Stomach (tissue), 9 donors: ENCODE measurements around the gene DCHS2. TPM values are rescaled to one million over a fixed set of nuclear protein-coding genes. Genes with fewer than 3 reads are reported as not detected.

Experiments used
- DNase-seq, 2 donors: peaks; one replicate each; pipeline versions ENCODE4 v3.0.0 to v3.0.0-alpha.2; 2013 to 2019
- H3K27ac ChIP-seq, 5 donors: fragments of 200-600 bp in 4 of 5; sonication (generic) in 4 of 5; one replicate each; pipeline ENCODE4 v1.5.1; 2013 to 2019; ENCODE audit warnings: mild to moderate bottlenecking in 1 of 5, moderate library complexity in 1 of 5
- H3K27me3 ChIP-seq, 3 donors: fragments of 200-600 bp; sonication (generic); one replicate each; pipeline ENCODE4 v1.5.1; 2017 to 2019; ENCODE audit warnings: mixed run types in 1 of 3
- H3K36me3 ChIP-seq, 4 donors: fragments of 200-600 bp; sonication (generic); 1 replicate in 3 of 4; 2 replicates in 1 of 4; pipeline ENCODE4 v1.5.1; 2016 to 2019
- H3K4me1 ChIP-seq, 4 donors: fragments of 200-600 bp; sonication (generic); one replicate each; pipeline ENCODE4 v1.5.1; 2016 to 2019
- H3K4me3 ChIP-seq, 4 donors: fragments of 200-600 bp; sonication (generic) in 3 of 4; one replicate each; pipeline ENCODE4 v1.5.1; 2016 to 2019; ENCODE audit warnings: mild to moderate bottlenecking in 1 of 4
- H3K9me3 ChIP-seq, 4 donors: fragments of 200-600 bp; sonication (generic); one replicate each; pipeline ENCODE4 v1.5.1; 2016 to 2019
- EP300 ChIP-seq: sonication (generic); formaldehyde crosslinking; IDR thresholded peaks from one replicate; pipeline ENCODE4 v1.6.1; 2017; ENCODE audit warnings: antibody characterized with exemption
- POLR2A ChIP-seq, 4 donors: fragments of 450-650 bp; IDR thresholded peaks; one replicate each; pipeline ENCODE4 v1.6.1; 2016; ENCODE audit warnings: antibody characterized with exemption in 4 of 4, control low read depth in 2 of 4, mild to moderate bottlenecking in 1 of 4, moderate library complexity in 1 of 4
- POLR2AphosphoS5 ChIP-seq, 3 donors: sonication (generic); formaldehyde crosslinking; IDR thresholded peaks; one replicate each; pipeline ENCODE4 v1.6.1; 2016; ENCODE audit warnings: antibody characterized with exemption in 3 of 3
- WGBS, 5 donors: extraction: QIAGEN DNeasy Blood & Tissue Kit in 3 of 5; methylation state at CpG; one replicate each; pipeline versions ENCODE4 v1.1.5 to v1.1.7; 2013 to 2018; 5-methylcytosine and 5-hydroxymethylcytosine counted together
- intact Hi-C: fragments of 100-400 bp; cut with DNase I; formaldehyde crosslinking; loops from one replicate; pipeline ENCODE4 v1.15.1; 2023; ENCODE audit warnings: low total_unique reads
- polyA plus RNA-seq, 3 donors: library from polyadenylated mRNA; stranded (reverse); fragments of 200-250 nt; gene quantifications; one replicate each; pipeline ENCODE4 v1.2.3, GENCODE V29; 2013
- total RNA-seq, 5 donors: library from RNA; depleted of rRNA; stranded (reverse); fragments of >200 nt; gene quantifications; one replicate each; pipeline versions ENCODE4 v1.1.0 to v1.2.3, GENCODE V29; 2014 to 2016
- TF ChIP-seq, protein P1 (sequence below), 7 experiments: fragments of 450-650 bp in 4 of 7; fragments of 200-600 bp in 3 of 7; sonication (generic) in 3 of 7; IDR thresholded peaks; one replicate each; pipeline ENCODE4 v1.5.1; 2016 to 2019; ENCODE audit warnings: antibody characterized with exemption in 7 of 7, control low read depth in 2 of 7, mild to moderate bottlenecking in 1 of 7
- donor health status: healthy with polysubstance abuse.
- donor health status: Bipolar disorder and iron deficiency.
- donor health status: healthy.

The DCHS2 gene
- total and polyA plus RNA-seq, 8 donors, result 0.30 to 9.7 (median 1.5) TPM; not detected in 2

DNA sequence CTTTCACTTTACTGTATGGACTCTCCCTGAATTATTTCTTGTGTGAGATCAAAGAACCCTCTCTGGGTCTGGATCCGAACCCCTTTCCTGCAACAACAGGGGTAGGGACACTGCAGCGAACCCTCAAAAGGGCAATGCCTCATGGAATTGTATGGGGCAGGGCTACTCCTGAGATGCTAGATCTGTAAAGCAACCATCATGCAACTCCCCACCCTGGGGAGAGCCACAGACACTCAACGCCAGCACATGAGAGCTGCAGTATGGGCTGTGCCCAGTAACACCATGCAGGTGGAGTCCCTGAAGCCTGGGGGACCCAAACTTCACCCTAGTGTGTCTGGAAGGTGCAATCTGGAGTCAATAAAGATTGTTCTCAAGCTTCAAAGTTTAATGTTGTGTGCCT lies 304.7 kb downstream of the DCHS2 start:
- TF ChIP-seq, protein P1, sequence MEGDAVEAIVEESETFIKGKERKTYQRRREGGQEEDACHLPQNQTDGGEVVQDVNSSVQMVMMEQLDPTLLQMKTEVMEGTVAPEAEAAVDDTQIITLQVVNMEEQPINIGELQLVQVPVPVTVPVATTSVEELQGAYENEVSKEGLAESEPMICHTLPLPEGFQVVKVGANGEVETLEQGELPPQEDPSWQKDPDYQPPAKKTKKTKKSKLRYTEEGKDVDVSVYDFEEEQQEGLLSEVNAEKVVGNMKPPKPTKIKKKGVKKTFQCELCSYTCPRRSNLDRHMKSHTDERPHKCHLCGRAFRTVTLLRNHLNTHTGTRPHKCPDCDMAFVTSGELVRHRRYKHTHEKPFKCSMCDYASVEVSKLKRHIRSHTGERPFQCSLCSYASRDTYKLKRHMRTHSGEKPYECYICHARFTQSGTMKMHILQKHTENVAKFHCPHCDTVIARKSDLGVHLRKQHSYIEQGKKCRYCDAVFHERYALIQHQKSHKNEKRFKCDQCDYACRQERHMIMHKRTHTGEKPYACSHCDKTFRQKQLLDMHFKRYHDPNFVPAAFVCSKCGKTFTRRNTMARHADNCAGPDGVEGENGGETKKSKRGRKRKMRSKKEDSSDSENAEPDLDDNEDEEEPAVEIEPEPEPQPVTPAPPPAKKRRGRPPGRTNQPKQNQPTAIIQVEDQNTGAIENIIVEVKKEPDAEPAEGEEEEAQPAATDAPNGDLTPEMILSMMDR (IDR thresholded peaks at IDR 0.05), result no peak
- TF ChIP-seq POLR2AphosphoS5 (IDR thresholded peaks at IDR 0.05) (no peak), POLR2A (IDR thresholded peaks at IDR 0.05) (no peak), EP300 (no peak)
- H3K27ac ChIP-seq, result no peak overlapping the region
- H3K4me3 ChIP-seq, result no peak overlapping the region
- no peak for DNase-seq
- no peaks in the 10 kb centered on the region for H3K4me1 ChIP-seq
- 79 to 89% (median 87%) methylated on average over 3 of the region's 3 CpGs for WGBS, 5 donors
- H3K27me3 ChIP-seq, result no peaks in the 10 kb centered on the region
- no peaks in the 10 kb centered on the region for H3K36me3 ChIP-seq
- intact Hi-C loops, result no loop called here
- H3K9me3 ChIP-seq, result no peaks in the 10 kb centered on the region

DNA sequence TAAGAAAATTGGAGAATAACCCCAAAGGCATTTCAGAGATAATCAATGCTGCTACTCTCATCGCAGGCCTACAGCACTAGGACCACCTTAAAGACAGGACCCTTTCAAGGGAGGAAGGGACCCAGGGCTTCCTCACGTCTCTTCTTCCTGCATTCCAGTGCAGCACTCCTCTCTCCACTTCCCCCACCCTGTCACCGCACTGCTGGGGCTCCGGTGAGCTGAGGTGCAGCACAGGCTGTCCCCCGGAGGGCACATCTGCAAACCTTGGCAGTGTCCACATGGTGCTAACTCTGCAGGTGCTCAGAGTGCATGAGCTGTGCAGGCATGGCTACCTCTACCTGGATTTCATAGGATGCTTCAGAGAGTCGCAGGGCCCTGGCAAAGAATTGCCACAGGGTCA lies 305.6 kb downstream of the DCHS2 start:
- no peaks in the 10 kb centered on the region for H3K27me3 ChIP-seq
- intact Hi-C loops, result no loop called here
- H3K4me1 ChIP-seq, result no peaks in the 10 kb centered on the region
- H3K9me3 ChIP-seq, result no peaks in the 10 kb centered on the region
- no peak overlapping the region for H3K27ac ChIP-seq
- H3K36me3 ChIP-seq, result no peaks in the 10 kb centered on the region
- DNase-seq, result no peak
- TF ChIP-seq POLR2A (IDR thresholded peaks at IDR 0.05) (no peak), EP300 (no peak), POLR2AphosphoS5 (IDR thresholded peaks at IDR 0.05) (no peak)
- TF ChIP-seq, protein P1 (IDR thresholded peaks at IDR 0.05), result no peak
- no peak overlapping the region for H3K4me3 ChIP-seq
- WGBS, 5 donors, result 60 to 80% (median 72%) methylated on average over 5 to 6 of the region's 6 CpGs

DNA sequence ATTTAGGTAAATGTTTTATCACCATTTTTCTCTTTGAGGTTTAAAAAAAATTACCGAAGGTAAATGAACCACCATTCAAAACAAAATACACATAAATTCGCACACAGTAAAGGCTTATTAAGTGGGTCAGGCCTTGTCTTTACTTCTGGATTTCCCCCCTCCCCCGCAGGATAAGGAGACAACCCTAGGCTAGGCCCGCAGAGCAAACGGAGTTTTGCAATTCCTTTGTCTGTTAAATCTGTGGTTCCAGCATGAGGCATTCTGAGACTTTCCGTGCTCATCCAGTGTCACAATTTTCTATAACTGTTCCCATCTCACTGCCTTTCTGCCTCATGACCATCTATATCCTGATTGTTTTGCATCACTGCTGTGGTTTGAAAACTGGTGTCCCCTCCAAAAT lies 307.4 kb downstream of the DCHS2 start:
- intact Hi-C loops, result no loop called here
- H3K4me3 ChIP-seq, result no peak overlapping the region
- H3K27ac ChIP-seq, result no peak overlapping the region
- WGBS, 5 donors, result 63 to 83% (median 68%) methylated on average over 6 of the region's 6 CpGs
- no peaks in the 10 kb centered on the region for H3K27me3 ChIP-seq
- H3K4me1 ChIP-seq, result no peaks in the 10 kb centered on the region
- TF ChIP-seq POLR2A (IDR thresholded peaks at IDR 0.05) (no peak), POLR2AphosphoS5 (IDR thresholded peaks at IDR 0.05) (no peak), EP300 (no peak)
- TF ChIP-seq, protein P1 (IDR thresholded peaks at IDR 0.05), result no peak
- DNase-seq, result no peak
- H3K36me3 ChIP-seq, result no peaks in the 10 kb centered on the region
- H3K9me3 ChIP-seq, result no peaks in the 10 kb centered on the region

DNA sequence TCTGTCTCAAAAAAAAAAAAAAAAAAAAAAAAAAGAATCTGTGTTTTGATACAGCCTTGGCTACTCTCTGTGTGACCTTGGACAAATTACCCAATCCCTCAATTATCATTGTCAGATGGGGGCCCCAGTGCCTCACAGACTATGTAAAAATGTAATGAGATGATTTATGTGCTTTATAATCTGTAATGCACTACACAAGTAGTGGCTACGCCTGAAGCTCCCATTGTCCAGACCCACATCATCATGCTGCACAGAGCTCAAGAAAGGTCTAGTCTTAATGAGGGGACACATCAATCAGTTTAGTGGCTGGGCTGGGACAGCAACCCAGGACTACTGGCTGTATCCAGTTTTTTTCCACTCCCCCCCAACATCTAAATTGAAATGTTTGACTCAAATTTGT lies 308.3 kb downstream of the DCHS2 start:
- no peaks in the 10 kb centered on the region for H3K9me3 ChIP-seq
- intact Hi-C loops, result no loop called here
- WGBS, 5 donors, result 90 to 97% (median 94%) methylated on average over 1 of the region's 1 CpG
- no peak overlapping the region for H3K4me3 ChIP-seq
- H3K4me1 ChIP-seq, result no peaks in the 10 kb centered on the region
- no peak overlapping the region for H3K27ac ChIP-seq
- H3K36me3 ChIP-seq, result no peaks in the 10 kb centered on the region
- no peak for DNase-seq
- TF ChIP-seq EP300 (no peak), POLR2AphosphoS5 (IDR thresholded peaks at IDR 0.05) (no peak), POLR2A (IDR thresholded peaks at IDR 0.05) (no peak)
- TF ChIP-seq, protein P1 (IDR thresholded peaks at IDR 0.05), result no peak
- H3K27me3 ChIP-seq, result no peaks in the 10 kb centered on the region

Other genes starting within 250 kb of the DCHS2 start
- 10 to 100 TPM in 4 of 5 donors, 1 to 10 TPM in 1; 1.2 to 52.5 (median 45.5) TPM for gene PLRG1, start 58.6 kb upstream of the DCHS2 start, total RNA-seq
- 10 to 100 TPM; 22.5 to 43.8 (median 40.9) TPM for gene PLRG1, start 58.6 kb upstream of the DCHS2 start, polyA plus RNA-seq
- 10 to 100 TPM in 1 of 5 donors, 1 to 10 TPM in 1, not detected in 3; 6.2 to 22.8 TPM for gene FGB, start 71.2 kb upstream of the DCHS2 start, total RNA-seq
- under 1 TPM in 1 of 3 donors, not detected in 2; 0.31 TPM for gene FGB, start 71.2 kb upstream of the DCHS2 start, polyA plus RNA-seq
- gene FGA, start 98.9 kb upstream of the DCHS2 start, total RNA-seq, result 10 to 100 TPM in 1 of 5 donors, 1 to 10 TPM in 2, not detected in 2; 9.4 to 43.7 (median 9.5) TPM
- gene FGA, start 98.9 kb upstream of the DCHS2 start, polyA plus RNA-seq, result 1 to 10 TPM; 3.1 to 6.5 (median 3.1) TPM
- gene FGG, start 120.9 kb upstream of the DCHS2 start, total RNA-seq, result 1 to 10 TPM in 2 of 5 donors, not detected in 3; 2.6 to 3.1 TPM
- gene FGG, start 120.9 kb upstream of the DCHS2 start, polyA plus RNA-seq, result 1 to 10 TPM in 2 of 3 donors, under 1 TPM in 1; 0.20 to 2.1 (median 1.5) TPM